ENCODE data around the gene LCLAT1.

The LCLAT1 gene

DNA sequence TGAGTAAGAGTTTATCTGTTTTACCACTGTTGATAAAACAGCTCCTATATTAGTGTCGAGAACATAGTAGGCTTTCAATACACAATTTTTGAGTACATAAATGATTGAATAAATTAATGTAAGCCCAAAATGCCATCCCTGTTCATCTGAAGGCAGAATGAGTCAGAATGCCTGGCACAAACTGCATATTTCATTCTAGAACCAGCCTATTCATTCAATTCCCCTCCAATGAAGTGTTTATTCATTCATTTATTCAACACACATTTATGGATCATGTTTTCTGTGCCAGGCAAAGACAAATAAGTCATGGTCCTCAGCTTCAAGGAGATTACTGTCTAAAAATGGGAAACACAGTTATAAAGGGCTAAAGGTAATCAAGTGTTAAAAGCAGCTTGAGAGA, 22.8 kb upstream of the LCLAT1 start:
- FAIRE-seq, result no peak

DNA sequence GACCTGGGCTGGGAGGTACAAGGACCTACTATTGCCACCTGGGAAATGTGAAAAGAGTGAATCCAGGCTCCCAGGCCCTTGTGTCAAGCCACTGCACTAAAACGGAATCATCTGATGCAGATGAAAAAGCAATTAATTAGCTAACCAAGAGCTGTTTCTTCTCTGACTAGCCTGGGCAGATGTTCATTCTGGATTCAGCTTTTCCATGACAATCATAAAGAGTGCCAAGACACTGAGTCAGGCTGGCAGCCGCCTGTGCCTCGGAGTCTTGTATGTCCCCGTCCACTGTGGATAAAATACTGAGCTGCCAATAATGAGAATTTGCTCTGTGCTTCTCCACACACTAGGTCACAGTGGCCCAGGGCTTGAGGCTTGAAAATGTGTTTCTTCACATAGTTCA, 21.7 kb upstream of the LCLAT1 start:
- no peak for FAIRE-seq

DNA sequence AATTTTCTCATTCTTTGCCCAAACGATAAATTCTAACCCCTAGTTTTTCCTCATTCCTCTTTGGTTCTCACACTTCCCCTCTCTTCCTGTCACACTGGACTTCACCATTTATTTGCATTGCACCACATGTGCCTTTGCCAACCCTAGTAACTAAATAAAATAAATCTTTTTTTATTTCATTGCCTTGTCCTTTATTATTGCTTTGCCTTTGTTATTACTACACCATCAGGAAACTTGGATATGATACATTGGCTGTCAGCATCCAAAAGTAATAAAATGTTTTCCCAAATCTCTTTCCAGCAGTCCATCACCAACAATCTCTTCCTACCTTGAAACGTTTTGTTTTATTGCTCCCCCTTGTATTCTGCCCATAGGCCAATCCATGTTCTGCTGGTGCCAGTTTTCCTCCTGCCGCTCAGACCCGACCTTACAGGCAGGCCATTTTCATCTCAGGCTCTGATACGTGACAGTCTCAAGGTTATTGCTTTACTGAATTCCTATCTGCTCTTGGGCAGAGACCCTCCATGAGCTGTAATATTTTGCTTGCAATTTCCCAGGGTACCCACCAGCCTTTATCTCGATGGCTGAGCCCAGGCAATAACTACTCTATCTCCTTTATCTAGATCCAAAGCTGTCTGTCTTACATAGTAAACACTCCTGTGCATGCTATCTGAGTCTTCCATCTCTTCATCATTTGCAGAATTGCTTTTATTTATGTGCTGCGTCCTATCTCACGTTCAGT, 19.3 kb upstream of the LCLAT1 start:
- FAIRE-seq, result no peak

DNA sequence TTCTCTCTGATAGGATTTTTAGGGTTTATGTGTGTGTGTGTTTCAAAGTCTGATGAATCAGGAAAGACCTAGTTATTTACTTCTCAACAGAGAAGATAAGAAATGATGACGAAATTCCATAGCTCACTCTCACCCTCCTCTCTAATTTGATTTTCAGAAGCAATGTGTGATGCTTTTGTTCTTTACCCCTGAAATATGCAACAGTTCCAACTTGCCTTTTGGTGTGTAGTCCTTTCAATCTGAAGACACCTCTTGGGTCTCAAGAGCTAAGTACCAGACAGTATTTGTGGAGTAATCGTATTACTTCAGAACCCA, 18.7 kb upstream of the LCLAT1 start:
- FAIRE-seq, result no peak

DNA sequence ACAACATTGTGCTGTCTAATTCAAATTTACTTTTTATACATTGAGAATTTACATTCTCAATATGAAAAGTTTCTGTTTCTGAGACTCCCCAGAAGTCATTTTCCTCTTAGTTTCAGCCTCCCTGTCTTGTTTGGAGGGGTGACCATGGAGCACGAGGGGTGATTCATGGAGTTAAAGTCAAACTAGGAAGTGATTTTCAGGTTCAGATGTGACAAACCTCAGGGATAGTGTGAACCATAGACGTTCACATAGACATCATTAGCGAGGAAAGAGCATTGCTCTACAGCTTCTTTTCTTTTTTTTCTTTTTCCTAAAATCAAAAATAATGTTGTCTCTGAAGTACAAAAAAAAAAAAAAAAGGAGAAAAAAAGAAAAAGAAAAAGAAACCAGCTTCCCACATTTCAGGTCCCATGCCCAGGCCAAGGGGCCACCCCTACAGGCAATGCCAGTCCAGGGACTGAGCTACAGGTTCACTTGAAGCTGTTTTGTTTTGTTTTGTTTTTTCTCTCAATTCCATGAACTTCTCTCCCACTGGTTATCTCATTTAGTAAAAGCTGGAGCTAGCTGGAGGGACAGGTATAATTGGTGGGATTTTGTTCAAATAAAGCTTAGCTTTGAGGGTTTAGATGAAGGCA, 18.1 kb upstream of the LCLAT1 start:
- no peak for FAIRE-seq

DNA sequence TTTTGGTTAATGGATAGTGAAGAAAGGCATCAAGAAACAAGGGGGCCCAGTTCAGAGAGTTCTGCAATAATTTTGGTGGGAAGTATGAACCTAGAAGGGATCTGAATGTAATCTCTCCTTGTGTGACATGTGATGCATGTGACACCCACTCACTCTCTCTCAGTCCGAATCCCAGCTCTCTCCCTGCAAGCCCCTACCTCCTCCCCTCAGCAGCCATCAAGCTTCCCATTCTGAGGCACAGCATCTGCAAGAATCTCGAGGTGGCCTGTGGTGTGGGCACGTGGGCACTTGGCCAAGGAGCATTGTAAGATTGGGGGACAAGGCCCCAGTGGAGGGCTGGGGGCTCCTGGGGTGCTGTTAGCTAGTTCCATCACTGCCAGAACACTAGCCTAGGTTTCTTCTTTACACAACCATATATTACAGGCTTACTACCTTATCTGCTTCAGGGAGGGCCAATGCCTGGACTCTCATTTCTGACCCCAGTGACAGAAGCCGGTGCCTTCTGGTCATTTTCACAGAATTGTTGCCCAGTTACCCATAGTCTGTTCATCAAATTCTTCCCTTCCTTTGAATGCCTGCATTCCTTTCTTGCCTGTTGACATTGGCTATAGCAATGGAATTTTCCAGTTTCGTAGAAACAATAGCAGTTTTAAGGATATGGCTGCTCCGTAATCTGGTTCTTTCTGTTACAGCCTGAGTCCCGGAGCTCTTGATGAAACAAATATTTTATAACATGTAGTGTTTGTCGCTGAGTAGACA, 13.3 kb upstream of the LCLAT1 start:
- no peak for FAIRE-seq

DNA sequence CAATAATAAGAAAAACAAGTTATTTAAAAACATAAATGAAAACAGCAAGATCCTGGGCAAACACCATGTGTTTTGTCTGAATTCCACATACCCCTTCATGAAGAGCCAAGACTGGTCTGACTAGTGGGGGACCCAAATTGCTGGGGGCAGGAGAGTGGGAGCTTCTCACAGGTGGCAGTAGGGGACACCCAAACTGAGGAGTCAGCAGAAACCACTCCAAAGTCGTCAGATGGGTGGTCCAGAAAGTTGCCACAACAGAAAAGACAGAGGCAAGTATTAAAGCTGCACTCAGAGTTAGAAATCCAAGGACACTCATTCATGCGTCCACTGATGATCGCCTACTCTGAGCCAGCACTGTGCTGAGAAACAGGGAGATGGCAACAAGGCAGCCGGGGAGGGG, 12.3 kb upstream of the LCLAT1 start:
- no peak for FAIRE-seq

DNA sequence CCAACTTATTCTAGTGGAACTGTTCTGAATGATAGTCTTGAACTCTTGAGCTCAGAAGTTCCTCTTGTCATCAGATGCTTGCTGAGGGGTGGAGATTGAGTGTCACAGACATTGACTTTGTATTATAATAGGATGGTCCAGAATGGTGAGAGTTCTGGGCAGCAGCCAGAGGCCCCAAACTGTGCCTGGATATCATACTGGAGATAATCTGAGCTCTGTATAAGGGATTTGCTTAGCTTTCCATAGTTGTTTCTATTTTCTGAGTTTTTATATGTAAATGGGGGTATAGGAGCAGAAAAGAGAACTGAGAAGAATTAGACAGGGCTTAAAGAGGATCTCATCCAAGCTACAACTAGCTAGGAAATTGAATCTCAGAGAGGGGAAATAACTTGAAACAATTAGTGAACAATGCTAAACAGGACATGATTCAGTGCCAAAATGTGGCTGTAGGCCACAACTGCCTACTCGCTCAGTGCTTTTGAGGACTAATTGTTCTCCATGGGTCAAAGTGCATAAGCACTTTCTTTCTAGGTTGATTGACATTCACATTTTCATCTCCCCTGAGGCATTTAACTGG, 10.1 kb upstream of the LCLAT1 start:
- no peak for FAIRE-seq

DNA sequence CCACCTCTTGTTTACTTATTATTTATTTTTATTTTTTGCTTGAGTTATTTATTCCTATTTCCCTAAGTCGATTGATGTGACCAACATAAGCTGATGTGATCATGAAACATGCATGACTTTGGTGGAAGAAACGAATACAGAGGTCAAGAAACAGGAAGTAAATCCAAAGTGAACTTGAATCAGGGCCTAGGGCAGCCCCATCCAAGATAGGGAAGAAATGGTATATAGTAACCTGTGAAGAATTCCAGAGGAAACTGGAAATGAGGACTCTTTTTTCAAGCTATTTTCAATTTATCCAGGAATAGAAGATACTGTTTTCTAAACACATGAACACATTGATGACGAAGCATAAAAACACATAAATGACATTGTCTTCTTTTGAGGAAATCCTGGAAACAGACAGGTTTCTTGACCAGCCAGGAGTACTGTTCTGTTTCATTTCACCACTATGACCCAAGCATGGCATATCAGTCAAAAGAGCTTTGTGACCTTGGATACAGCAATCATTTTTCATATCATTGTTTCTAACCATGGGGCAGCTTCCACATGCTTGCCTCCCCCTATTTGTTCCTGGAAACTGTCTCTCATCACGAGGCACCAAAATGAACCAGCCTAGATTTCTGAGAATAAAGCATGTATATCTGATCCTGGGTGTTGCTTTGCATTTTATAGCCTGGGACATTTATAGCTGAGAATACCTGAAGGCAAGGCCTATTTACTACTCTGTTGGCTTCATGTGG, 9.1 kb upstream of the LCLAT1 start:
- no peak for FAIRE-seq

DNA sequence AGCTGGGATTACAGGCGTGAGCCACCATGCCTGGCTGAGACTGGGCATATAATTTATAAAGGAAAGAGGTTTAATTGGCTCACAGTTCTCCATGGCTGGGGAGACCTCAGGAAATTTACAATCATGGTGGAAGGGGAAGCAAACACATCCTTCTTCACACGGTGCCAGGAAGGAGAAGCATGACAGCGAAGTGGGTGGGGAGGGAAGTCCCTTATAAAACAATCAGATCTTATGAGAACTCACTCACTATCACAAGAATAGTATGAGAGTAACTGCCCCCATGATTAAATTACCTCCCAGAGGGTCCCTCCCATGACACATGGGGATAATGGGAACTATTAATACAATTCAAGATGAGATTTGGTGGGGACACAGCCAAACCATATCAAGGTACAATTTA, 7.8 kb upstream of the LCLAT1 start:
- FAIRE-seq, result no peak

DNA sequence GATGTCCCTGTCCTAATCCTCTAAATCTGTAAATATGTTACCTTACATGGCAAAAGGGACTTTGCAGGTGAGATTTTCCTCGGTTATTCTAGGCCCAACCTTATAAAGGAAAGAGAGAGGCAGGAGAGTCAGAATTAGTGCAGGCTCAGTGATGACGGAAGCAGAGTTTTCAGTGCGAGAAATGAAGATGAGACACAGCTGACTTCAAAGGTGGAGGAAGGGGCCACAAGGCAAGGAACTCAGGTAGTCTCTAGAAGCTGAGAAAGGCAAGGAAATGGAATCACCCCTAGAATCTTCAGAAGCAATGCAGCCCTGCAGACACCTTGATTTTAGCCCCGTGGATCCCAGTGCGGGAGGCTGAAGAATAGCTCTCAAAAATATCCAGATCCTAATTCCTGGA, 7.2 kb upstream of the LCLAT1 start:
- FAIRE-seq, result no peak

DNA sequence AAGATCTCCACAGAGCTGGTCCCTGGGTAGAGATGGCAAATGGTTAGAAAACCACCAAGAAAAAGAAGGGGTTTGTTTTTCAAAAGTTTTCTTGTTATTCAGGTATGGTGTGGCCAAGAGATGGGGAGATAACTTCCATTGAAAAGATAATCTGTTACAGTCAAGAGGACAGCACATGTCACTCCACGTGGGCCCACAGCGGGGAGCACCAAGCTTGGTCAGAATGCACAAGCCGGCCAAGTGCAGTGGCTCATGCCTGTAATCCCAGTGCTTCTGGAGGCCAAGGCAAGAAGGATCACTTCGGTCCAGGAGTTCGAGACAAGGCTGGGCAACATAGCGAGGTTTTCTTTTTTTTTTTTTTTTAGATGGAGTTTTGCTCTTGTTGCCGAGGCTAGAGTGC, 6.0 kb upstream of the LCLAT1 start:
- no peak for FAIRE-seq

DNA sequence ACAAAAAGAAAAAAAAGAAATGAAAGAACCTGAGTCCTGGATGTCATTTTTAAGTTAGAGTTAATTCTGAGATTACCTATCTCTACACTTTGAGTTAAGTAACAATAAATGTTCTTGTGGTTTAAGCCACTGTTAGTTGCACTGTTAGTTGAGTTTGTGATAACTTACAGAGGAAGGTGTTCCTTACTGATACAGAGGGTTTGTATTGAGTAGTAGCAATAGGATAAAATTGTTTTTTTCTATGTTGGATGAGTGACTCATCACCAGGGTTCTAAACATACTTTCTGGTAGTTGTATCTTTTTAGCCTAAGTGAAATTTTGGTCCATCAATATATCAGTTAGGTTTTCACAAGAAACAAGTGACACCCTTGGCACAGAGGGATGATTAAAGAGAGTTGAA, 4.0 kb upstream of the LCLAT1 start:
- no peak for FAIRE-seq

DNA sequence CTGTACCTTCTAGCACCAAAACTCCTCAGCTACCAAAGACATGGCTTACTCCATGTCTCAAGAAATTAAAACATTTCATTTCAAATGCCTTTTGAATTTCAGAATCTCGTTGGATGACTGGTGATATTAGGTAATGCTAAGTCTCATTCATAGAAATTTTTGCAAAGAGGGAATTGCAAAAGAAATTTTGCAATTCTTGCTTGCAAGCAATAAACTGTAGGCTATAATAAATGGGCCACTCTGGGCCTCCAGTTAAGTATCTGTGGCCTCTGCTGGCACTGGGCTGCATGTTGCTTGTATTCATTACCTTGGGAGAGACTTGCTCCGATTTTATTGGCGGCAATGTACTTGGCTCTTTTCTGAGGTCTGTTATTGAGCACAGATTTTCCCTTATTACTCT, 2.8 kb upstream of the LCLAT1 start:
- no peak for FAIRE-seq

DNA sequence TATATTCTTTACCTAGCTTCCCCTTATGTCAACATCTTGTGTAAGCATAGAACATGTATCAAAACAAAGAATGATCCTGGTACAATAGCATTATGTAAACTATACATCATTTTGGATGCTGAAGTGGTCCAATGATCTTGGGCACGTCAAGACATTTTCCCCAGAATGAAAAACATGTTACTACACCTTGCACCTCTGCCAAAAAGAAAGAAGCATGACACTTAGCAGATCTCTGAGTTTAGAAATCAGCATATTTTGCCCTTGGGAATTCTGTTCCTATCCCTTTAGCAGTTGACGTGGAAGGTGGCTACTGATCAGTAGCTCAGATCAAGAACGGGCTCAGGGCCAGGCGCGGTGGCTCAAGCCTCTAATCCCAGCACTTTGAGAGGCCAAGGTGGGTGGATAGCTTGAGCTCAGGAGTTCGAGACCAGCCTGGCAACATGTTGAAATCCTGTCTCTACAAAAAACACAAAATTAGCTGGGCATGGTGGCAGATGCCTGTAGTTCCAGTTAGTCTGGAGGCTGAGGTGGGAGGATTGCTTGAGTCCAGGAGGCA, 1.7 kb upstream of the LCLAT1 start:
- FAIRE-seq, result no peak

DNA sequence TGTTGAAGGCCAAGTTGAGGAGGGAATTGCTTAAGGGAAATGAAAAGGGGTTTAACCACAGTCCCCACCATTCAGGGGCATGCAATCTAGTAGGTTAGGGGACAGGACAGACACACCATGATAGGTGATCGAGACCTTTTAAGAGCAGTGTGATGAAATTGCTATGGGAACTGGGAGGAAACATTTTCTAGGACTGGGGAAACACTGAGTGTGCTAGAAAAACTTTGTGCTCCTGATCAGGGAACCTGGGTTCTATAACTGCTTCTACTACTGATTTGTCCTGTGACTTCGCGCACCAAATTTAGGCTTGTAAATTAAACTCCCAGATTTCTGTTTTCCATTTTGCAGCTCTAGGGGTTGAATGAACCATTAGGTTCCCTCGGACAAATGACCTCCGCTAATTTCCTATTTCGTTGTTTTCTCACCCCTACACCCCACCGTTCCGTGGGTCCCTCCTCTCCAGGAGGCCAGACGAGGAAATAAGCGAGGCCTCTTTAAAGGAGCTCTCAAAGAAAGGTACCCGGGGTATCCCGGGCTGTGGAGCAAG, 371 bp upstream of the LCLAT1 start:
- FAIRE-seq, result no peak

DNA sequence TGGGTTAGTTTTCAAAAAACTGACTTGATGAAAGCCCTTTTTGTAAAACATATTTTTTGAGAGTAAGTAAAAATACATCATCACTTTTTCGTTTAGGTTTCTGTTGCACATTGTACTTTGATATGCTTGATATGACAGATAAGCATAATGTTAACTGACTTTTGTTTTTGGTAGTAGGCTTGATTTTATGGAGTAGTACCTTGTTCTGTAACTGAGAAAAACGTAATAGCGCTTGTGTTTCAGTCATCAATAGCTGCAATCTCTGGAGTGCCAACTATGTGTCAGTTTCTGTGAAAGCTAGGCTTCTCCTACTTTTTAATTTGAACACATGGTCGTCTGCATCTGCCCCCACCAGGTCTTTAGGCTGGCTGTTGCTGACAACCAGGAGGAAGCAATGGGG, 1.3 kb downstream of the LCLAT1 start:
- no peak for FAIRE-seq

DNA sequence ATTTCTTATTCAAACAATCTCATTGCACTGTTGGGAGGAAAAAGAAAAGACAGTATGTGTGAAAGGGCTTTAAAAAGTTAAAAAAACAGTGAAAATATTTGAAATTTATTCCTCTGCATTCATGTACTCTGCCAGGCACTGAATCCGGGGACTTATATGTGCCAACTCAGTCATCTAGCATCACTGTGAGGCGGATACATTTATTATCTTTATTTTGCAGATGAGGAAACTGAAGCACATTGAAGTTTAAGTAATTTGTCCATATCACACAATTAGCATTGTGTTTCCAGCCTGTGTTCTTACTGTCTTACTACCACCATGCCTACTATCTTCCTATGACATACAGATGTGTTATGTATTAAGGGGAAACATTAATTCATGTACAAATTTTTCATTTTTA, 1.8 kb downstream of the LCLAT1 start:
- FAIRE-seq, result no peak

DNA sequence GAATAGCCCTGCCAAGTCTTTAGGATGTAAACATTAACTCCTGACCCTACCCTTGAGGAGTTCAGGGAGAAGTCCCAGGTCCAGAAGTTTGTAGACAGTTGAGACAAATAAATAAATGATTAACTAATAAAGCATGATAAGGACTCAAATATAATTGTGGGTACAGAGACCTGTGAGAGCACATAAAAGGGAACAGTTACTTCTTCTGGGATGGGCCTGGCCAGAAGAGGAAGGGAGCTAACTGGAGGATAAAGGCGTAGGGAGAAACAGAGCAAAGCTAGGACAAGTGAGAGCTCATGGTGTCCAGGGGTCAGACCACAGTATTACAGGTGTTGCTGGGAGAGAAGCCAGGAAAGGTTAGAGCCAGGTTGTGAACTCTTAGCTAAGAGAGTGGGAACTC, 3.0 kb downstream of the LCLAT1 start:
- no peak for FAIRE-seq

DNA sequence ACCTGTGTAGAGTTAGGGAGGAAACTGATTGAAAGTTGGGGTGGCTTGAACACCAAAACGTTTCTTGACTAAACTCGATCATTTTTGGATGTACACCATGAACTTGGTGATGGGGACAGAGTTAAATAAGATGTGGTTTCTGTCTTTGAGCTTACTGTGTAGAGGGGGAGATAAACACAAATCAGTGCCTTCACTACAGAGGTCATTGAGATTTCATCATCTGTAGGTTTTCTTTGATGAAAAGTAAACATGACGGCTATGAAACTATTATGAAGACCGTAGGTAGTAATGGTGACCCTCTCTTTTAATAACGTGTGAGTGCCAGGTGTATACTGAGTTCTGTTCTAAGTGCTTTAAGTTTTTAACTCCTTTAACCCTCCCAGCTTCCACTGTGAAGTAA, 6.5 kb downstream of the LCLAT1 start:
- FAIRE-seq, result no peak

DNA sequence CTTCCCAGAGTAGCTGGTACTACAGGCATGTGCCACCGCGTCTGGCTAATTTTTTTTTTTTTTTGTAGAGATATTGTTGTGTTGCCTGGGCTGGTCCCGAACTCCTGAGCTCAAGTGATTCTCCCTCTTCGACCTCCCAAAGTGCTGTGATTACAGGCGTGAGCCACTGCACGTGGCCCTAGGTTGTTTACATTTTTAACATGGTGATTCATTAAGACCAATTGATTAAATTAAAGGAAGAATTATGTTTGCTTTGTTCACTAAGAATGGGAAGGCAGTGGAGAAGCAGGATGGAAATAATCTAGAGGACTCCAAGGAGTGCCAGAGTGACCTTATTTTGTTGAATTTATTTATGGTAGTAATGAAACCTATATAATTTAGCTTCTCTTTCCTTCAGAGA, 7.5 kb downstream of the LCLAT1 start:
- FAIRE-seq, result no peak

DNA sequence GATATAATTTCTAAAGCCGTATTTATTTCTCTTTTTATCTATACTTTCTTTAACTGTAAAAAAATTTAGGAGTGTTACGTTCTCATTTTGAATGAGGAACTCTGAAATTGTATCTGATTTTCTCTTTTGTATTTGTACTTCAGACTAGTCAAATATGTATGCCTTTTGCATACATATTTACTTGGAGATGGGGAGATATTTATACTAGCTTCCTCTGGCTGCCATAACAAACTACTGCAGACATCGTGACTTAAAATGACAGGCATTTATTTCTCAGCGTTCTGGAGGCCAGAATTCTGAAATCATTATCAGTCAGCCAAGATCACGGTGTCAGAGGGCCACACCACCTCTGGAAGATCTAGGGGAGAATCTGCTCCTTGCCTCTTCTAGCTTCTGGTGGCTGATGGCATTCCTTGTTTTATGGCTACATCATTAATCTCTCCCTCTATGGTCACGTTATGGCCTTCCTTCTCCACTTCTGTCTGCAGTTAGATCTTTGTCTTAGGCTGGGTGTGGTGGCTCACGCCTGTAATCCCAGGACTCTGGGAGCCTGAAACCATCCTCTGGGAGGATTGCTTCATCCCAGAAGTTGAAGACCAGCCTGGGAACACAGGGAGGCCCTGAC, 8.2 kb downstream of the LCLAT1 start:
- no peak for FAIRE-seq

All from G401.6 (cell line).